Chondrocyte (in vitro differentiated cells): ENCODE data around the gene TANC1. TPM values are rescaled to one million over a fixed set of nuclear protein-coding genes. Genes with fewer than 3 reads are reported as not detected.

ENCODE experiments used
- DNase-seq: peaks from one replicate; pipeline ENCODE4 v3.0.0; 2021; ENCODE audit warnings: mixed read lengths, low spot score
- H3K27ac Mint-ChIP-seq: one replicate; pipeline ENCODE4 v1.8.0; 2021; ENCODE audit warnings: mild to moderate bottlenecking, moderate library complexity, mixed read lengths; ENCODE audit not compliant: unreplicated experiment
- H3K27me3 Mint-ChIP-seq: 2 replicates; pipeline ENCODE4 v1.8.0; 2021; ENCODE audit warnings: low read depth, mixed read lengths
- H3K36me3 Mint-ChIP-seq: 2 replicates; pipeline ENCODE4 v1.8.0; 2021; ENCODE audit warnings: low read depth, mixed read lengths
- H3K4me1 Mint-ChIP-seq: 2 replicates; pipeline ENCODE4 v1.8.0; 2021; ENCODE audit warnings: low read depth, mild to moderate bottlenecking, mixed read lengths
- H3K4me3 Mint-ChIP-seq: one replicate; pipeline ENCODE4 v1.8.0; 2021; ENCODE audit warnings: mild to moderate bottlenecking, moderate library complexity, mixed read lengths; ENCODE audit not compliant: unreplicated experiment
- H3K9me3 Mint-ChIP-seq: 2 replicates; pipeline ENCODE4 v1.8.0; 2021; ENCODE audit warnings: low read depth, mixed read lengths
- CTCF ChIP-seq: fragments of 200-600 bp; sonication (generic); IDR thresholded peaks from 2 replicates; pipeline ENCODE4 v1.5.0; 2021; ENCODE audit warnings: antibody characterized with exemption, mild to moderate bottlenecking, moderate library complexity
- total RNA-seq: library from RNA; stranded (reverse); gene quantifications from 3 replicates; pipeline ENCODE4 v1.2.1, GENCODE V29; 2021

TANC1 gene
- total RNA-seq, 1 donor from 2014 or later, result 29.5 TPM

GRCh38 chr2:159090514-159091201 lies 122.2 kb downstream of the TANC1 start:
- no peak for DNase-seq
- Mint-ChIP-seq H3K9me3 (no peaks in the 10 kb centered on the region), H3K27me3 (no peaks in the 10 kb centered on the region), H3K4me3 (no peak overlapping the region), H3K36me3 (no peaks in the 10 kb centered on the region), H3K27ac (peak overlapping the region; percentile 88), H3K4me1 (peaks cover 74% of the 10 kb centered on the region)
- no peak for TF ChIP-seq CTCF

- no peaks in the 10 kb centered on the region for H3K27me3 Mint-ChIP-seq
- no peak for TF ChIP-seq CTCF
- no peak for DNase-seq
- no peaks in the 10 kb centered on the region for H3K36me3 Mint-ChIP-seq
- peaks cover 2% of the 10 kb centered on the region for H3K9me3 Mint-ChIP-seq
- H3K4me3 Mint-ChIP-seq, result no peak overlapping the region
- H3K4me1 Mint-ChIP-seq, result peaks cover 72% of the 10 kb centered on the region
- H3K27ac Mint-ChIP-seq, result peak overlapping the region; percentile 88
Measured at GRCh38 chr2:159091381-159091780, 122.9 kb downstream of the TANC1 start.

GRCh38 chr2:159091976-159092375 lies 123.5 kb downstream of the TANC1 start:
- peak overlapping the region; percentile 88 for H3K27ac Mint-ChIP-seq
- peaks cover 7% of the 10 kb centered on the region for H3K9me3 Mint-ChIP-seq
- H3K4me3 Mint-ChIP-seq, result no peak overlapping the region
- H3K27me3 Mint-ChIP-seq, result no peaks in the 10 kb centered on the region
- no peak for TF ChIP-seq CTCF
- DNase-seq, result no peak
- peaks cover 72% of the 10 kb centered on the region for H3K4me1 Mint-ChIP-seq
- peaks cover 2% of the 10 kb centered on the region for H3K36me3 Mint-ChIP-seq

- TF ChIP-seq CTCF, result no peak
- no peak for DNase-seq
- peaks cover 3% of the 10 kb centered on the region for H3K36me3 Mint-ChIP-seq
- no peaks in the 10 kb centered on the region for H3K27me3 Mint-ChIP-seq
- H3K9me3 Mint-ChIP-seq, result peaks cover 7% of the 10 kb centered on the region
- H3K27ac Mint-ChIP-seq, result peak overlapping the region; percentile 6
- H3K4me1 Mint-ChIP-seq, result peaks cover 76% of the 10 kb centered on the region
- H3K4me3 Mint-ChIP-seq, result no peak overlapping the region
Measured at GRCh38 chr2:159093497-159093896, 125.1 kb downstream of the TANC1 start.

- no peak for TF ChIP-seq CTCF
- Mint-ChIP-seq H3K27me3 (no peaks in the 10 kb centered on the region), H3K9me3 (peaks cover 7% of the 10 kb centered on the region), H3K4me3 (no peak overlapping the region), H3K27ac (peak overlapping the region; percentile 82), H3K4me1 (peaks cover 82% of the 10 kb centered on the region), H3K36me3 (peaks cover 3% of the 10 kb centered on the region)
- no peak for DNase-seq
Measured at GRCh38 chr2:159094173-159094737, 125.8 kb downstream of the TANC1 start.
